Gastrocnemius medialis (tissue), 4 donors: ENCODE results near the gene METTL23.
"Not testable (repeated sequence)": the region's sequence is repeated elsewhere in the genome, so short reads cannot be mapped to it uniquely, and the experiment has no call there.

Source experiments
- CTCF ChIP-seq, 5 experiments: fragments of 450-650 bp in 3 of 5; fragments of 200-600 bp in 2 of 5; sonication (generic) in 2 of 5; IDR thresholded peaks in 4 of 5; conservative IDR thresholded peaks in 1 of 5; 1 replicate in 4 of 5; 2 replicates in 1 of 5; pipeline ENCODE4 v1.5.1; 2016 to 2019; ENCODE audit warnings: antibody characterized with exemption in 5 of 5, mild to moderate bottlenecking in 3 of 5, moderate library complexity in 3 of 5
- POLR2A ChIP-seq, 2 donors: fragments of 450-650 bp; IDR thresholded peaks; one replicate each; pipeline ENCODE4 v1.6.1; 2017; ENCODE audit warnings: antibody characterized with exemption in 2 of 2, mild to moderate bottlenecking in 2 of 2, moderate library complexity in 2 of 2

DNA sequence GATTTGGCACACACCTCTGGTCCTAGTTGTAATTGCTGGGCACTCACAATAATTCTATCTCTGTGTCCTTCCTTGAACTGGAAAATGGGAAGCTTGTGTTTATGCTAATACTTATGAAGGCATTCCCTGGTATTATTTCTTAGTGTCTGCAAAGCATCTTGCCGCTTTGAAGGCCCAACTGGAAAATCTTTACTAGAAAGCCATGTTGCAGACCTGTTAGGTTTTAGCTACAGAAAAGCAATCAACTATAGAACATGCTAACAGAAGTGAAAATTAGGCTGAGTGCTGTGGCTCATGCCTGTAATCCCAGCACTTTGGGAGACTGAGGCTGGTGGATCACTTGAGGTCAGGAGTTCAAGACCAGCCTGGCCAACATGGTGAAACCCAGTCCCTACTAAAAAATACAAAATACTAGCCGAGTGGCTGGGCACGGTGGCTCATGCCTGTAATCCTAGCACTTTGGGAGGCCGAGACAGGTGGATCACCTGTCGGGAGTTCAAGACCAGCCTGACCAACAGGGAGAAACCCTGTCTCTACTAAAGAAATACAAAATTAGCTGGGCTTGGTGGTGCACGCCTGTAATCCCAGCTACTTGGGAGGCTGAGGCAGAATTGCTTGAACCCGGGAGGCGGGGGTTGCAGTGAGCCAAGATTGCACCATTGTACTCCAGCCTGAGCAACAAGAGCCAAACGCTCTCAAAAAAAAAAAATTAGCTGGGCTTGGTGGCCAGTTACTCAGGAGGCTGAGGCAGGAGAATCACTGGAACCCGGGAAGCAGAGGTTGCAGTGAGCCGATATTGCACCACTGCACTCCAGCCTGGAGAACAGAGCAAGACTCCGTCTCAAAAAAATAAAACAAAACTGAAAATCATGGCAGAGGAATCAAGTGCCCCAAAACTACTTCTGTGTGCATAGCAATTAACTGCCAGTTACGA lies 5.4 kb downstream of the METTL23 start:
- not testable (repeated sequence) for TF ChIP-seq CTCF (IDR thresholded peaks at IDR 0.05 in 4 of 5, conservative IDR thresholded peaks at IDR 0.05 in 1 of 5); POLR2A (IDR thresholded peaks at IDR 0.05)
